DND-41 (cell line): ENCODE data around the gene CTDSPL2.
A peak's percentile ranks its signal among the peaks of the same experiment; 100 is the strongest.

Experiments
- ATAC-seq: fragments of 200-7000 bp; cut with Tn5 transposase; 3 replicates; pipeline ENCODE4 v1.9.1; 2021; ENCODE audit warnings: low read depth; ENCODE audit not compliant: insufficient read depth
- DNase-seq: peaks from one replicate; pipeline ENCODE4 v3.0.0-alpha.2; 2020
- H2AFZ ChIP-seq: 2 replicates; pipeline ENCODE4 v1.6.0; 2012; ENCODE audit warnings: low read depth, low read length
- H3K27ac ChIP-seq: 2 replicates; pipeline ENCODE4 v1.5.1; 2012; ENCODE audit warnings: low read length, inconsistent platforms
- H3K27me3 ChIP-seq: fragments of 200-600 bp; sonication (generic); 2 replicates; pipeline ENCODE4 v1.6.0; 2012; ENCODE audit warnings: low read length, mild to moderate bottlenecking, inconsistent platforms; ENCODE audit not compliant: insufficient read depth, poor library complexity
- H3K36me3 ChIP-seq: 2 replicates; pipeline ENCODE4 v1.5.1; 2012; ENCODE audit warnings: low read length, inconsistent platforms; ENCODE audit not compliant: insufficient read depth
- H3K4me1 ChIP-seq: 2 replicates; pipeline ENCODE4 v1.5.1; 2012; ENCODE audit warnings: mild to moderate bottlenecking, low read length; ENCODE audit not compliant: insufficient read depth
- H3K4me2 ChIP-seq: 2 replicates; pipeline ENCODE4 v1.6.0; 2012; ENCODE audit warnings: mild to moderate bottlenecking, moderate library complexity, low read length, inconsistent platforms; ENCODE audit not compliant: insufficient read depth
- H3K4me3 ChIP-seq, 2 experiments: fragments of 200-600 bp in 1 of 2; shearing (Covaris generic) in 1 of 2; 2 replicates each; pipeline ENCODE4 v1.5.1; 2012 to 2016; ENCODE audit warnings: inconsistent platforms in 2 of 2, low read length in 2 of 2, mild to moderate bottlenecking in 2 of 2, low read depth in 1 of 2, moderate library complexity in 1 of 2
- H3K79me2 ChIP-seq: 2 replicates; pipeline ENCODE4 v1.6.0; 2012; ENCODE audit warnings: low read length, inconsistent platforms; ENCODE audit not compliant: insufficient read depth
- H3K9ac ChIP-seq: 2 replicates; pipeline ENCODE4 v1.6.0; 2012; ENCODE audit warnings: low read depth, mild to moderate bottlenecking, inconsistent platforms, low read length, moderate library complexity
- H3K9me3 ChIP-seq: 2 replicates; pipeline ENCODE4 v1.5.1; 2012; ENCODE audit warnings: low read length, moderate library complexity, mild to moderate bottlenecking, inconsistent platforms; ENCODE audit not compliant: insufficient read depth, severe bottlenecking
- H4K20me1 ChIP-seq: 2 replicates; pipeline ENCODE4 v1.6.0; 2012; ENCODE audit warnings: low read length; ENCODE audit not compliant: insufficient read depth
- EZH2 ChIP-seq: IDR thresholded peaks from 3 replicates; pipeline ENCODE4 v1.6.1; 2012; ENCODE audit warnings: borderline replicate concordance, low read depth, mild to moderate bottlenecking, moderate library complexity, low read length, inconsistent platforms; ENCODE audit not compliant: severe bottlenecking
- TF ChIP-seq, protein P1 (sequence below): IDR thresholded peaks from 2 replicates; pipeline ENCODE4 v1.5.1; 2012; ENCODE audit warnings: borderline replicate concordance, low read length, moderate library complexity, mild to moderate bottlenecking; ENCODE audit not compliant: poor library complexity, severe bottlenecking; ENCODE audit errors: extremely low read depth

Gene CTDSPL2

DNA sequence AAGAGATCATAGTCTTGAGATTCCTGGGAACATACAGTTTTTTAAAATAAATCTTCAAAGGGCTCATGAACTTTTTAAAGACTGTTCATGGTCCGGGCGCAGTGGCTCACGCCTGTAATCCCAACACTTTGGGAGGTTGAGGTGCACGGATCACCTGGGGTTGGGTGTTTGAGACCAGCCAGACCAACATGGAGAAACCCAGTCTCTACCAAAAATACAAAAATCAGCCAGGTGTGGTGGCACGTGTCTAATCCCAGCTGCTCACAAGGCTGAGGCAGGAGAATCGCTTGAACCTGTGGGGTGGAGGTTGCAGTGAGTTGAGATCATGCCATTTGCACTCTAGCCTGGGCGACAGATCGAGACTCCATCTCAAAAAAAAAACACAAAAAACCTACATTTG lies 68.1 kb downstream of the CTDSPL2 start:
- H3K9me3 ChIP-seq, result no peaks in the 10 kb centered on the region
- peaks cover 17% of the 10 kb centered on the region for H3K79me2 ChIP-seq
- no peak overlapping the region for H2AFZ ChIP-seq
- ATAC-seq (no peak), DNase-seq (no peak)
- TF ChIP-seq, protein P1, sequence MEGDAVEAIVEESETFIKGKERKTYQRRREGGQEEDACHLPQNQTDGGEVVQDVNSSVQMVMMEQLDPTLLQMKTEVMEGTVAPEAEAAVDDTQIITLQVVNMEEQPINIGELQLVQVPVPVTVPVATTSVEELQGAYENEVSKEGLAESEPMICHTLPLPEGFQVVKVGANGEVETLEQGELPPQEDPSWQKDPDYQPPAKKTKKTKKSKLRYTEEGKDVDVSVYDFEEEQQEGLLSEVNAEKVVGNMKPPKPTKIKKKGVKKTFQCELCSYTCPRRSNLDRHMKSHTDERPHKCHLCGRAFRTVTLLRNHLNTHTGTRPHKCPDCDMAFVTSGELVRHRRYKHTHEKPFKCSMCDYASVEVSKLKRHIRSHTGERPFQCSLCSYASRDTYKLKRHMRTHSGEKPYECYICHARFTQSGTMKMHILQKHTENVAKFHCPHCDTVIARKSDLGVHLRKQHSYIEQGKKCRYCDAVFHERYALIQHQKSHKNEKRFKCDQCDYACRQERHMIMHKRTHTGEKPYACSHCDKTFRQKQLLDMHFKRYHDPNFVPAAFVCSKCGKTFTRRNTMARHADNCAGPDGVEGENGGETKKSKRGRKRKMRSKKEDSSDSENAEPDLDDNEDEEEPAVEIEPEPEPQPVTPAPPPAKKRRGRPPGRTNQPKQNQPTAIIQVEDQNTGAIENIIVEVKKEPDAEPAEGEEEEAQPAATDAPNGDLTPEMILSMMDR, result no peak
- no peak for TF ChIP-seq EZH2
- H3K4me3 ChIP-seq, result no peak overlapping the region
- no peak overlapping the region for H3K9ac ChIP-seq
- H3K27me3 ChIP-seq, result no peaks in the 10 kb centered on the region
- H3K4me2 ChIP-seq, result no peak overlapping the region
- H3K27ac ChIP-seq, result no peak overlapping the region
- no peaks in the 10 kb centered on the region; the same call in 1 of the 2 replicates for H4K20me1 ChIP-seq
- peaks cover 84% of the 10 kb centered on the region for H3K36me3 ChIP-seq
- H3K4me1 ChIP-seq, result no peaks in the 10 kb centered on the region

GRCh38 chr15:44500555-44500954 lies 73.1 kb downstream of the CTDSPL2 start:
- no peaks in the 10 kb centered on the region for H3K4me1 ChIP-seq
- no peaks in the 10 kb centered on the region for H3K27me3 ChIP-seq
- no peaks in the 10 kb centered on the region for H3K9me3 ChIP-seq
- no peak for TF ChIP-seq EZH2
- TF ChIP-seq, protein P1, result no peak
- no peak overlapping the region for H2AFZ ChIP-seq
- ATAC-seq (no peak), DNase-seq (no peak)
- no peak overlapping the region for H3K4me2 ChIP-seq
- peaks cover 15% of the 10 kb centered on the region; the same call in 1 of the 2 replicates for H3K79me2 ChIP-seq
- no peak overlapping the region for H3K27ac ChIP-seq
- H3K9ac ChIP-seq, result no peak overlapping the region
- no peak overlapping the region for H3K4me3 ChIP-seq
- no peaks in the 10 kb centered on the region; the same call in 1 of the 2 replicates for H4K20me1 ChIP-seq
- peaks cover 87% of the 10 kb centered on the region for H3K36me3 ChIP-seq

- Histone ChIP-seq H3K79me2 (peaks cover 15% of the 10 kb centered on the region; the same call in 1 of the 2 replicates), H3K9ac (no peak overlapping the region), H3K4me1 (no peaks in the 10 kb centered on the region), H2AFZ (no peak overlapping the region), H3K36me3 (peaks cover 79% of the 10 kb centered on the region), H3K4me3 (no peak overlapping the region), H3K4me2 (no peak overlapping the region), H3K9me3 (no peaks in the 10 kb centered on the region), H3K27ac (no peak overlapping the region), H3K27me3 (no peaks in the 10 kb centered on the region), H4K20me1 (no peaks in the 10 kb centered on the region; the same call in 1 of the 2 replicates)
- DNase-seq, result no peak
- ATAC-seq, result peak; percentile 76
- no peak for TF ChIP-seq EZH2
- TF ChIP-seq, protein P1, result peak; percentile 67
These were observed 74.4 kb downstream of the CTDSPL2 start for GRCh38 chr15:44501768-44502366.

DNA sequence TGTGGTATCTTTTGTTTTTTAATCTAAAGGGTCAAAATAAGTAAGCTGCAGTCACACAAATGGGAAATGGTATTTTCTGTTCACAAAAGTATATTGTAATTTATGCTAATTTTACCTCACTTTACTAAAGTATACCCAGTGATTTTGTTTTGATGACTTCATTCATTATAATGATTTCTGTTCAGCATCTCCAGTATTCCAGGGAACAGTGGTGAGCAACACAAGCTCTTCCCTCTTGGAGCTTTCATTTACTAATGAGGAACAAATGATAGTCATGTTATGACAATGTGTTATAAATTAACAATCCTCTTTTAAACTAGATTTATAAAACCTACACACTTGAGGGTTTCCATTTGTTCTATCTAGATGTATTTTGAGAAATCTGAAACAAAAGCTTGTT lies 89.0 kb downstream of the CTDSPL2 start:
- no peak for ATAC-seq
- Histone ChIP-seq H3K36me3 (peaks cover 59% of the 10 kb centered on the region), H3K4me1 (no peaks in the 10 kb centered on the region), H3K9me3 (no peaks in the 10 kb centered on the region), H3K4me2 (no peak overlapping the region), H3K79me2 (peaks cover 3% of the 10 kb centered on the region; the same call in 1 of the 2 replicates), H3K27me3 (no peaks in the 10 kb centered on the region), H4K20me1 (no peaks in the 10 kb centered on the region), H3K9ac (no peak overlapping the region), H3K4me3 (no peak overlapping the region), H2AFZ (no peak overlapping the region), H3K27ac (no peak overlapping the region)
- TF ChIP-seq, protein P1, result no peak
- no peak for TF ChIP-seq EZH2
- DNase-seq, result no peak
